Neural cell (in vitro differentiated cells): Measurements from ENCODE around the gene BCAS4. TPM values are rescaled to one million over a fixed set of nuclear protein-coding genes. Genes with fewer than 3 reads are reported as not detected.

ENCODE experiments used
- H2AFZ ChIP-seq: fragments of 200-600, 300-800 bp; sonication (generic), shearing (Covaris generic); 2 replicates; pipeline ENCODE4 v1.6.0; 2014; ENCODE audit warnings: low read depth, mild to moderate bottlenecking, antibody characterized with exemption, low read length, moderate library complexity
- H3F3A ChIP-seq: fragments of 200-600 bp; shearing (Covaris generic); 2 replicates; pipeline ENCODE4 v1.6.1; 2016; ENCODE audit warnings: mild to moderate bottlenecking, moderate library complexity, mixed read lengths, antibody characterized with exemption, low read length; ENCODE audit not compliant: insufficient read depth, poor library complexity, severe bottlenecking
- H3K27ac ChIP-seq: fragments of 200-600, 300-800 bp; sonication (generic), shearing (Covaris generic); 2 replicates; pipeline ENCODE4 v1.5.1; 2014; ENCODE audit warnings: mild to moderate bottlenecking, low read length, moderate library complexity
- H3K27me3 ChIP-seq: fragments of 300-800, 200-600 bp; sonication (generic), shearing (Covaris generic); 2 replicates; pipeline ENCODE4 v1.6.0; 2014; ENCODE audit warnings: mild to moderate bottlenecking, low read depth, low read length, moderate library complexity; ENCODE audit not compliant: insufficient read depth
- H3K36me3 ChIP-seq: fragments of 300-800, 200-600 bp; sonication (generic), shearing (Covaris generic); 2 replicates; pipeline ENCODE4 v1.5.1; 2014; ENCODE audit warnings: mild to moderate bottlenecking, antibody characterized with exemption, low read length, moderate library complexity; ENCODE audit not compliant: insufficient read depth
- H3K4me2 ChIP-seq: fragments of 300-800, 200-600 bp; sonication (generic), shearing (Covaris generic); 2 replicates; pipeline ENCODE4 v1.6.0; 2014; ENCODE audit warnings: mild to moderate bottlenecking, low read length
- H3K4me3 ChIP-seq: fragments of 300-800, 200-600 bp; sonication (generic), shearing (Covaris generic); 2 replicates; pipeline ENCODE4 v1.5.1; 2014; ENCODE audit warnings: mild to moderate bottlenecking, low read length, moderate library complexity
- H3K79me2 ChIP-seq: fragments of 200-600 bp; shearing (Covaris generic); replicated peaks from 2 replicates; pipeline ENCODE4 v1.6.0; 2014; ENCODE audit warnings: mild to moderate bottlenecking, low read length, moderate library complexity; ENCODE audit not compliant: insufficient read depth
- H3K9ac ChIP-seq: fragments of 300-800, 200-600 bp; sonication (generic), shearing (Covaris generic); 2 replicates; pipeline ENCODE4 v1.6.1; 2016; ENCODE audit warnings: mild to moderate bottlenecking, low read length, mixed read lengths
- H3K9me2 ChIP-seq: fragments of 200-600 bp; shearing (Covaris generic); 2 replicates; pipeline ENCODE4 v1.6.1; 2016; ENCODE audit warnings: mild to moderate bottlenecking, low read length, mixed read lengths; ENCODE audit not compliant: insufficient read depth
- H3K9me3 ChIP-seq: fragments of 200-600, 300-800 bp; sonication (generic), shearing (Covaris generic); 2 replicates; pipeline ENCODE4 v1.6.1; 2016; ENCODE audit warnings: mild to moderate bottlenecking, mixed run types, low read length, moderate library complexity, mixed read lengths
- H4K20me1 ChIP-seq: fragments of 200-600 bp; shearing (Covaris generic); 2 replicates; pipeline ENCODE4 v1.6.1; 2016; ENCODE audit warnings: mild to moderate bottlenecking, mixed run types; ENCODE audit not compliant: insufficient read depth
- EP300 ChIP-seq: fragments of 450-650 bp; conservative IDR thresholded peaks from 2 replicates; pipeline ENCODE4 v1.6.1; 2014; ENCODE audit warnings: antibody characterized with exemption, mild to moderate bottlenecking, moderate library complexity; ENCODE audit not compliant: poor library complexity, severe bottlenecking
- EZH2 ChIP-seq: fragments of 200-600, 300-800 bp; shearing (Covaris generic), sonication (generic); IDR thresholded peaks from 2 replicates; pipeline ENCODE4 v1.6.1; 2014; ENCODE audit warnings: antibody characterized with exemption, low read length, borderline replicate concordance, mild to moderate bottlenecking; ENCODE audit not compliant: insufficient read depth, poor library complexity, severe bottlenecking
- MXI1 ChIP-seq: fragments of 450-650 bp; conservative IDR thresholded peaks from 2 replicates; pipeline ENCODE4 v1.6.1; 2014; ENCODE audit warnings: antibody characterized with exemption, mild to moderate bottlenecking; ENCODE audit not compliant: poor library complexity, severe bottlenecking
- POLR2AphosphoS5 ChIP-seq: IDR thresholded peaks from 2 replicates; pipeline ENCODE4 v1.6.1; 2012
- RAD21 ChIP-seq: fragments of 450-650 bp; conservative IDR thresholded peaks from 2 replicates; pipeline ENCODE4 v1.6.1; 2014; ENCODE audit warnings: antibody characterized with exemption, mild to moderate bottlenecking, moderate library complexity
- SMC3 ChIP-seq: fragments of 450-650 bp; conservative IDR thresholded peaks from 2 replicates; pipeline ENCODE4 v1.6.1; 2014; ENCODE audit warnings: antibody characterized with exemption, mild to moderate bottlenecking, moderate library complexity; ENCODE audit not compliant: poor library complexity
- TAF1 ChIP-seq: IDR thresholded peaks from 2 replicates; pipeline ENCODE4 v1.6.1; 2012; ENCODE audit warnings: low read depth
- polyA plus RNA-seq: library from polyadenylated mRNA; depleted of rRNA; stranded (reverse); fragments of >200 nt; gene quantifications from 2 replicates; pipeline ENCODE4 v1.2.3, GENCODE V29; 2014
- TF ChIP-seq, protein P1 (sequence below): IDR thresholded peaks from 2 replicates; pipeline ENCODE4 v1.6.1; 2012; ENCODE audit warnings: borderline replicate concordance
- TF ChIP-seq, protein P2 (sequence below): fragments of 450-650 bp; IDR thresholded peaks from 2 replicates; pipeline ENCODE4 v1.5.1; 2014; ENCODE audit warnings: antibody characterized with exemption, mild to moderate bottlenecking, moderate library complexity; ENCODE audit not compliant: poor library complexity, severe bottlenecking

BCAS4 gene
- polyA plus RNA-seq, 1 donor from 2014 or later: 24.6 TPM

- H3K79me2 ChIP-seq: no peaks in the 10 kb centered on the region
- no peaks in the 10 kb centered on the region for H4K20me1 ChIP-seq
- no peaks in the 10 kb centered on the region for H3F3A ChIP-seq
- H3K4me3 ChIP-seq: no peak overlapping the region
- H3K27me3 ChIP-seq: no peaks in the 10 kb centered on the region
- H3K9me2 ChIP-seq: no peaks in the 10 kb centered on the region
- H2AFZ ChIP-seq: no peak overlapping the region
- no peak overlapping the region for H3K4me2 ChIP-seq
- no peak for TF ChIP-seq MXI1
- TF ChIP-seq EZH2: no peak
- TF ChIP-seq, protein P1, sequence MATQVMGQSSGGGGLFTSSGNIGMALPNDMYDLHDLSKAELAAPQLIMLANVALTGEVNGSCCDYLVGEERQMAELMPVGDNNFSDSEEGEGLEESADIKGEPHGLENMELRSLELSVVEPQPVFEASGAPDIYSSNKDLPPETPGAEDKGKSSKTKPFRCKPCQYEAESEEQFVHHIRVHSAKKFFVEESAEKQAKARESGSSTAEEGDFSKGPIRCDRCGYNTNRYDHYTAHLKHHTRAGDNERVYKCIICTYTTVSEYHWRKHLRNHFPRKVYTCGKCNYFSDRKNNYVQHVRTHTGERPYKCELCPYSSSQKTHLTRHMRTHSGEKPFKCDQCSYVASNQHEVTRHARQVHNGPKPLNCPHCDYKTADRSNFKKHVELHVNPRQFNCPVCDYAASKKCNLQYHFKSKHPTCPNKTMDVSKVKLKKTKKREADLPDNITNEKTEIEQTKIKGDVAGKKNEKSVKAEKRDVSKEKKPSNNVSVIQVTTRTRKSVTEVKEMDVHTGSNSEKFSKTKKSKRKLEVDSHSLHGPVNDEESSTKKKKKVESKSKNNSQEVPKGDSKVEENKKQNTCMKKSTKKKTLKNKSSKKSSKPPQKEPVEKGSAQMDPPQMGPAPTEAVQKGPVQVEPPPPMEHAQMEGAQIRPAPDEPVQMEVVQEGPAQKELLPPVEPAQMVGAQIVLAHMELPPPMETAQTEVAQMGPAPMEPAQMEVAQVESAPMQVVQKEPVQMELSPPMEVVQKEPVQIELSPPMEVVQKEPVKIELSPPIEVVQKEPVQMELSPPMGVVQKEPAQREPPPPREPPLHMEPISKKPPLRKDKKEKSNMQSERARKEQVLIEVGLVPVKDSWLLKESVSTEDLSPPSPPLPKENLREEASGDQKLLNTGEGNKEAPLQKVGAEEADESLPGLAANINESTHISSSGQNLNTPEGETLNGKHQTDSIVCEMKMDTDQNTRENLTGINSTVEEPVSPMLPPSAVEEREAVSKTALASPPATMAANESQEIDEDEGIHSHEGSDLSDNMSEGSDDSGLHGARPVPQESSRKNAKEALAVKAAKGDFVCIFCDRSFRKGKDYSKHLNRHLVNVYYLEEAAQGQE: no peak
- TF ChIP-seq, protein P2, sequence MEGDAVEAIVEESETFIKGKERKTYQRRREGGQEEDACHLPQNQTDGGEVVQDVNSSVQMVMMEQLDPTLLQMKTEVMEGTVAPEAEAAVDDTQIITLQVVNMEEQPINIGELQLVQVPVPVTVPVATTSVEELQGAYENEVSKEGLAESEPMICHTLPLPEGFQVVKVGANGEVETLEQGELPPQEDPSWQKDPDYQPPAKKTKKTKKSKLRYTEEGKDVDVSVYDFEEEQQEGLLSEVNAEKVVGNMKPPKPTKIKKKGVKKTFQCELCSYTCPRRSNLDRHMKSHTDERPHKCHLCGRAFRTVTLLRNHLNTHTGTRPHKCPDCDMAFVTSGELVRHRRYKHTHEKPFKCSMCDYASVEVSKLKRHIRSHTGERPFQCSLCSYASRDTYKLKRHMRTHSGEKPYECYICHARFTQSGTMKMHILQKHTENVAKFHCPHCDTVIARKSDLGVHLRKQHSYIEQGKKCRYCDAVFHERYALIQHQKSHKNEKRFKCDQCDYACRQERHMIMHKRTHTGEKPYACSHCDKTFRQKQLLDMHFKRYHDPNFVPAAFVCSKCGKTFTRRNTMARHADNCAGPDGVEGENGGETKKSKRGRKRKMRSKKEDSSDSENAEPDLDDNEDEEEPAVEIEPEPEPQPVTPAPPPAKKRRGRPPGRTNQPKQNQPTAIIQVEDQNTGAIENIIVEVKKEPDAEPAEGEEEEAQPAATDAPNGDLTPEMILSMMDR: no peak
- no peak for TF ChIP-seq RAD21
- TF ChIP-seq EP300: no peak
- TF ChIP-seq TAF1: no peak
- no peak for TF ChIP-seq SMC3
- TF ChIP-seq POLR2AphosphoS5: no peak
- H3K27ac ChIP-seq: no peak overlapping the region
- H3K9me3 ChIP-seq: no peaks in the 10 kb centered on the region
- H3K9ac ChIP-seq: no peak overlapping the region
- no peaks in the 10 kb centered on the region for H3K36me3 ChIP-seq
These were observed 66.2 kb downstream of the BCAS4 start for GRCh38 chr20:50861012-50861411.

DNA sequence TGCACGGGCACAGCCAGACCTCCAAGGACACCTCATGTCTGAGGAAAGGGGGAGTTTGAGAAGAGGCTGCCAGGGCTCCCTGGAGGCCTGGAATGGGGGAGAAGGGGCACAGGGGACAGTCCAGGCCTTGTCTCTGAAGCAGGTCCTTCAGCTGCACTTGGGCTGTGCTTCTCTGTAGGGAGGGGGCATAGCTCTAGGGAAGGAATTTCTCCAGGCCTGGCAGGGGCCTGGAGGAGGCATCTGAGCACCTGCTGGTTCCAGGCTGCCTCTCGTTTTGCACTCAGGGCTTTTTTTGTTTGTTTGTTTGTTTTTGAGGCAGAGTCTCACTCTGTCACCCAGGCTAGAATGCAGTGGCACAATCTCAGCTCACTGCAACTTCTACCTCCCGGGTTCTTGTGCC lies 67.7 kb downstream of the BCAS4 start:
- Histone ChIP-seq H3K36me3 (no peaks in the 10 kb centered on the region), H3F3A (no peaks in the 10 kb centered on the region), H3K4me2 (no peak overlapping the region), H2AFZ (no peak overlapping the region), H3K9me3 (no peaks in the 10 kb centered on the region), H3K9ac (no peak overlapping the region), H3K27ac (no peak overlapping the region), H3K9me2 (no peaks in the 10 kb centered on the region), H3K79me2 (no peaks in the 10 kb centered on the region), H3K4me3 (no peak overlapping the region), H3K27me3 (no peaks in the 10 kb centered on the region), H4K20me1 (no peaks in the 10 kb centered on the region)
- TF ChIP-seq EZH2 (no peak), POLR2AphosphoS5 (no peak), MXI1 (no peak), SMC3 (no peak), TAF1 (no peak), EP300 (no peak), RAD21 (no peak)
- TF ChIP-seq, protein P1: no peak
- TF ChIP-seq, protein P2: no peak
